ENCODE measurements around the gene LSM4.
"Not testable (repeated sequence)": the region's sequence is repeated elsewhere in the genome, so short reads cannot be mapped to it uniquely, and the experiment has no call there.

Gene LSM4

DNA sequence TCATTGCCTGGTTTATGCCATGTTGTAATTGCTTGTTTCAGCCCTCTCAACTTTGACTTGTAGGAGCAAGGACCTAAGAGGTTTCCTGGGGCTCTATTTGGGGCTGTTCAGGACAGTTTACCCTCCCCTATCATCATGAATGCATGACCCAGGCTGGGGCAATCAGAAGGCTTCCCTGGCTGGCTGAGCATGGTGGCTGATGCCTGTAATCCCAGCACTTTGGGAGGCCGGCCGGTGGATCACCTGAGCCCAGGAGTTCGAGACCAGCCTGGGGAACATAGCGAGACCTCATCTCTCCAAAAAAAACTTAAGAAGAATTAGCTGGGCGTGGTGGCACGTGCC lies 6.1 kb upstream of the LSM4 start:
- no peaks in the 10 kb centered on the region for H3K27me3 Mint-ChIP-seq
- ATAC-seq: no peak
- no peaks in the 10 kb centered on the region for H3K36me3 Mint-ChIP-seq (ENCODE audit: low read depth)
- no peak overlapping the region for H3K27ac Mint-ChIP-seq
- DNase-seq: no peak
- H3K4me3 Mint-ChIP-seq: peak overlapping the region; percentile 50
- H3K4me1 Mint-ChIP-seq: peaks cover 13% of the 10 kb centered on the region
- no peaks in the 10 kb centered on the region for H3K9me3 Mint-ChIP-seq

DNA sequence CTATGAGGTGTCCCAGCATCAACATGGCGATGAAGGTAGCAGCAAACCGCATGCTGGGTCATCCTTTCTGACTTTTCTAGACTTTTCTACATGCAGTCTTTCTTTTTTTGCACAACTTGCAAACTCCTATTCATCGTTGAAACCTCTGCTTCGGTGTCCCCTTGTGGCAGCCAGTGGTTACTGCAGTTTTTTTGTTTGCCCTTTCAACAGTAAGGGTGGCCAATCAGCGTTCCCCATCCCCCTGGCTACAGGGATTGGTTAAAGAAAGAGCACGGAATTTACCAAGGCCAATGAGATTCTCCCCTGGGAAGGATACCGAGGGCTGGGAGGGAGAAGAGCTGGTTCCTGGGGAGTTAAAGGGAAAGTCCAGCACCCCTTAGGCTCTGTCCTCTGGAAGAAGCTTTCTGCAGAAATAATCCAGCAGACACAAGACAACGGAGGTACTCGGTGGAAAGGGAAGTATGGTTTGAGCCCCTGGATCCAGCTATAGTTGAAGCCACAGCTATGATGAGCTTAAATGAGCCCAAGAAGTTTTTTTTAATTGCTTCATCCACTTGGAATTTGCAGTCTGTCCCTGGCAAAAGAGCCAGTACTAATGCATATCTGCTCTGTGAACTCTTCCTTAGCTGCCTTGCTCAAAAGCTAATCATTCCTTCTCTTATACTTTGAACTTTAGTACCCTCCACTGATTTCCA lies 5.6 kb upstream of the LSM4 start:
- ATAC-seq: peak; percentile 99
- peak; percentile 82 for DNase-seq
- Mint-ChIP-seq H3K4me1 (peaks cover 18% of the 10 kb centered on the region), H3K27ac (peak overlapping the region; percentile 81), H3K36me3 (ENCODE audit: low read depth) (no peaks in the 10 kb centered on the region), H3K4me3 (peak overlapping the region; percentile 50), H3K9me3 (no peaks in the 10 kb centered on the region), H3K27me3 (no peaks in the 10 kb centered on the region)

DNA sequence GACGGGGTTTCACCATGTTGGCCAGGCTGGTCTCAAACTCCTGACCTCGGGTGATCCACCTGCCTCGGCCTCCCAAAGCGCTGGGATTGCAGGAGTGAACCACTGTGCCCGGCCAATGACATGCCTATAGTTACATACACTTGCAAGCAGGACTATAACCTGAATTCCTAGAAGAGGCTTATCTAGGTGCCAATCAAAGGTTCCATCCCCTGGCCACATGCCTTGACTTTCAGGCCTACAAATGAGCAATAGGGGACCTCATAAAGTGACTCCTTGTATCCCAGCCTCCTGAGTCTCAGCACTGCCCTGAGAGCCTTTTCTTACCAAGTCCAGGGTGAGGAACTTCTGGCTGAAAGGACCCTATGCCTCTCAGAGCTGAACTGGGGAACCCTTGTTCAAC lies 3.9 kb upstream of the LSM4 start:
- no peak for ATAC-seq
- DNase-seq: no peak
- H3K36me3 Mint-ChIP-seq (ENCODE audit: low read depth): peaks cover 4% of the 10 kb centered on the region
- no peaks in the 10 kb centered on the region for H3K9me3 Mint-ChIP-seq
- no peaks in the 10 kb centered on the region for H3K27me3 Mint-ChIP-seq
- no peak overlapping the region for H3K27ac Mint-ChIP-seq
- H3K4me1 Mint-ChIP-seq: peaks cover 27% of the 10 kb centered on the region
- H3K4me3 Mint-ChIP-seq: no peak overlapping the region

DNA sequence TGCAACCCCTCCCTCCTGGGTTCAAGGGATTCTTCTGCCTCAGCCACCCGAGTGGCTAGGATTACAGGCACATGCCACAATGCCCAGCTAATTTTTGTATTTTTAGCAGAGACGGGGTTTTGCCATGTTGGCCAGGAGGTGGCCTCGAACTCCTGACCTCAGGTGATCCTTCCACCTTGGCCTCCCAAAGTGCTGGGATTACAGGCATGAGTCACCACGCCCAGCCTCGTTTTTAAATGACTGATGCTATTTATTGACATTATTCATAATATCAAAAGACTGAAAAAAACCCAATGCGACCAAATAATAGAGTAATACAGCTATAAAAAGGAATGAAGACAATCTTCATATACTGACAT lies 1.5 kb upstream of the LSM4 start:
- DNase-seq, H3K9me3 Mint-ChIP-seq, H3K27me3 Mint-ChIP-seq, ATAC-seq: not testable (repeated sequence)
- Mint-ChIP-seq H3K36me3 (ENCODE audit: low read depth) (peaks cover 28% of the 10 kb centered on the region), H3K4me3 (peak overlapping the region; percentile 89), H3K4me1 (peaks cover 50% of the 10 kb centered on the region), H3K27ac (peak overlapping the region; percentile 93)

DNA sequence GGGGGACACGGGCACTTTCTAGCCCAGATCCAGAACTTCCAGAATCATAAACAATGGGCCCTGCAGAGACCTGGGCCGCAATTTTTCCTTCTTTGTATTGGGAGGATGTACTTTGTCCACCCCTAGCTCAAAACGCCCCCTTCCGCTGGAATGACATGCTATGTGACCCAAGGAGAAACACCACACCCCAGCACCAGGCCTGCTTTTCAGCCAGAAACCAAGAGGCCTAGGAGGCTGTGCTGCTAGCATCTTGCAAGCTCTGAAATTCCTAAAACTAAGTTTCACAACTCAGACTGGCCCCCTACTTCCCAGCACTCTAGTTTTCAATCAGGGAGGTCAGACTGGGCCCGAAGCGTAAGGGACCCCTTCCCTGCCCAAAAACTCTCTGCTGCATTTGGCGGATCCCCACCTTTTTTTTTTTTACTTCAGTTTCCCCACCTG lies 538 bp downstream of the LSM4 start:
- Mint-ChIP-seq H3K36me3 (ENCODE audit: low read depth) (peaks cover 38% of the 10 kb centered on the region), H3K4me1 (peaks cover 63% of the 10 kb centered on the region), H3K9me3 (no peaks in the 10 kb centered on the region), H3K27ac (peak overlapping the region; percentile 93), H3K4me3 (peak overlapping the region; percentile 89), H3K27me3 (no peaks in the 10 kb centered on the region)
- DNase-seq (peak; percentile 59), ATAC-seq (no peak)

DNA sequence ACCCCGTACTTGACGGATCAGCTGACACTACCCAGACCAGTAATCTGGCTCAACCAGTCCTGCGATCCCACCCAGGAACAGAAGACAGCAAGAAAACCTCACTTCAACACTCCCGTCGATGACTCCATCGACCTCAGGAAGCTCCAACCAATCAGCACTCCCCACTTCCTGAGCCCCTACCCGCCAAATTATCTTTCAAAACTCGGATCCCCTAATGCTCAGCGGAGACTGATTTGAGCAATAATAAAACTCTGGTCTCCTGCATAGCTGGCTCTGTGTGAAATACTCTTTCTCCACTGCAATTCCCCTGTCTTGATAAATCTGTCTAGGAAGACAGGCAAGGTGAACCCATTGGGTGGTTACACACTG lies 1.2 kb downstream of the LSM4 start:
- peaks cover 64% of the 10 kb centered on the region for H3K4me1 Mint-ChIP-seq
- no peak for ATAC-seq
- H3K9me3 Mint-ChIP-seq: no peaks in the 10 kb centered on the region

DNA sequence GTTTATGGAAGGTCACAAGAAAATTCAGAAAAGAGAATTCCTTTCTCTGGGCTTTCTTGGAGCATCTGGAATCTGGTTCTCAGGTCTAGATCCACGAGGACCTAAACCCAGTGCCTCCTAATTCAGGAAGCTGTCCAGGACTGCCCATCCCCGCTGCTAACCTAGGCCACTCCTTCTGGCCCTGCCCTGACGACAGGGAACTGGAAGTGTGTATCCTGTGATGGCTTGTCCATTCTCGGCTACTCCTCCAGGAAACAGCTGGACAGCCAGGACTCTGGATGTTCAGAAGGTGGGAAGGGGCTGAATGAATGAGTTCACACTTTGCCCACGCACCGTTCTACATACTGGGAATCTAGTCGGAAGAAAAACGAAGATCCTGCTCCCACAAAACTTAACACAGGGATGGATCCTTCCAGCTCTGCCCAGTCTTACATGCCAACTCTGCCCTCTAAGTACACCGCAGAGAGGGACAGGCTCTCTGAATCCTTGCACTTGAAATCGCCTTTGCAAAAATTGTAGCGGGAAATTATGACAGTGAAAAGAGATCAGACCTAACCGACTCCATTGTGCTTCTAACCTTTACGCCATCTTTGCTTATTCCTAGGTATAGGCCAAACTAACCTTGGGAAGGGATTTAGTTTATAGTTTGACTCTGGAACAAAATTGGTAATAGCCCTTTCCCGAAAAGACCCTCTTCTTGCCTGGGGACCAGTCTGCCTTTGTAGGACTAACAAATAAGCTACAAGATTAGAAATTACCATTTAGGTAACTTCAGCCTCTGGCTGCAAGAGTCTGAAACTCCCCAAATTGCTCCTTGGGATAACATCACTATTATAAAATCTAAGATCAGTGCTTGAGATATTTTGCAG lies 1.8 kb downstream of the LSM4 start:
- H3K4me1 Mint-ChIP-seq: peaks cover 70% of the 10 kb centered on the region
- H3K36me3 Mint-ChIP-seq (ENCODE audit: low read depth): peaks cover 38% of the 10 kb centered on the region
- H3K4me3 Mint-ChIP-seq: peak overlapping the region; percentile 89

More for the DNA sequence above, 1.2 kb downstream of the LSM4 start:
- Mint-ChIP-seq H3K27me3 (no peaks in the 10 kb centered on the region), H3K27ac (peak overlapping the region; percentile 93), H3K36me3 (ENCODE audit: low read depth) (peaks cover 38% of the 10 kb centered on the region), H3K4me3 (peak overlapping the region; percentile 89)
- peak; percentile 40 for DNase-seq

DNA sequence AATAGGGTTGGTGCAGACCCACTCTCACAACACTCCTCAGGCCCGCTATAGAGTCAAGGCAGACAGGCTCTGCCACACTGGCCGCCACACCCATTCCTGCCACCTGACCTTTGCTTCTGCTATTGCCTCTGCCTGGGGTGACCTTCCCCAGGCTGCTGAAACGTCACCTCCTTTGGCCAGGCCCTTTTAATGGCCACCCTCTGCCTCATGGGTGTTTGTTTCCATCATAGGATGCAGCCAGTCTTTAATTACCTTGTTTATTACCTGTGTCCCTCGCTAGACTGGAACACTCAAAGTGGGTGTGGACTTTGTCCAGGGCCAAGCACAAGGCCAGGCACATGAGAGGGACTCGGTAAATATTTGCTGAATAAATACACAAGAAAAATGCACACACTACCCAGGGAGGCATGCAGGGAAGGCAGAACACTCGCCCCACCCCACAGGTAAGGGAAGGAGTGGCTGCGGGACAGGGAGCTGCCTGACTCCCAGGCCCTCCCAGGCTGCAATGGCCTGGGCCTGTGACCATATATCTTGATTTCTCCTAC lies 3.2 kb downstream of the LSM4 start:
- ATAC-seq: no peak
- no peaks in the 10 kb centered on the region for H3K9me3 Mint-ChIP-seq
- peak overlapping the region; percentile 93 for H3K27ac Mint-ChIP-seq
- peaks cover 48% of the 10 kb centered on the region for H3K36me3 Mint-ChIP-seq (ENCODE audit: low read depth)
- DNase-seq: no peak
- peaks cover 78% of the 10 kb centered on the region for H3K4me1 Mint-ChIP-seq
- H3K4me3 Mint-ChIP-seq: peak overlapping the region; percentile 89
- no peaks in the 10 kb centered on the region for H3K27me3 Mint-ChIP-seq

More for the DNA sequence above, 1.8 kb downstream of the LSM4 start:
- Mint-ChIP-seq H3K9me3 (no peaks in the 10 kb centered on the region), H3K27ac (peak overlapping the region; percentile 93), H3K27me3 (no peaks in the 10 kb centered on the region)
- no peak for DNase-seq
- no peak for ATAC-seq

DNA sequence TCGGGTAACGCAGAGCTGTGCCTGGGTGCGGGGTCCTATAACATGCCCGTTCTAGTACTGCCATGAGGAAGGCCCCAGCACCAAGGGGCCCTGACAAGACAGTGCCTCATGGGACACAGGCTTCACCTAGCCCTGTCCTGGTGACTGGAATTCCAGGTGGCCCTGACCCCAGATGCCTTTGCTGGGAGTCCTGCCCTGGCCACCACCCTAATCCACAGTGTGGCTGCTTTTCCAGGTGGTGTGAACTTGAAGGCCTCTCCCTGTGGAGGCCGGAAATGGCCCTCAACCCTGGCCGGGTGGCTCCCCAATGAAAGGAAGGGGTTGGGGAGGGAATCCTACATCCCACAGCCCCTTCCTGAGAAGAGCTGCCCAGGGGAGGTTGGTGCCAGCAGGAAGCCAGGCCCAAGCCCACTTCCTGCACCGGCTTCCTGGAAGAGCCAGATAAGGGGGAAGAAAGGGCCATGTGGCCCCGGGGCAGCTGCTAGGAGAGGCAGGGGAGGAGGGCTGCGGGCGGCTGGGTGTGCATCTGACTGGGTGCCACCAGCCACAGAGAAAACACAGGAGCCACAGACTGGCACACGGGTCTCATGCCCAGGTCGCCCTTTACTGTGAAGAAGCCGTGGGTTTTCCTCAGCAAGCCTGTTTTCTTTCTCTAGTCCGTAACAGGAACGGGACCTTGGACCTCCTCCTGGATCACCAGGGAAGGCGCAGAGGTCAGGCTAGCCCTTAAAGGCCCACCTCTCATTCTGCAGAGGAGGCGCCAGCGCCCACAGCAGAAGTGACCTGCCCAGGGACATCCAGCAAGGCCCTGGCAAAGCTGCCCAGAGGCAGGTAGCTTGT lies 4.7 kb downstream of the LSM4 start:
- Mint-ChIP-seq H3K4me3 (peak overlapping the region; percentile 89), H3K27ac (peak overlapping the region; percentile 88), H3K27me3 (no peaks in the 10 kb centered on the region), H3K36me3 (ENCODE audit: low read depth) (peaks cover 57% of the 10 kb centered on the region), H3K9me3 (no peaks in the 10 kb centered on the region), H3K4me1 (peaks cover 69% of the 10 kb centered on the region)
- peak; percentile 58 for DNase-seq
- peak; percentile 24 for ATAC-seq

DNA sequence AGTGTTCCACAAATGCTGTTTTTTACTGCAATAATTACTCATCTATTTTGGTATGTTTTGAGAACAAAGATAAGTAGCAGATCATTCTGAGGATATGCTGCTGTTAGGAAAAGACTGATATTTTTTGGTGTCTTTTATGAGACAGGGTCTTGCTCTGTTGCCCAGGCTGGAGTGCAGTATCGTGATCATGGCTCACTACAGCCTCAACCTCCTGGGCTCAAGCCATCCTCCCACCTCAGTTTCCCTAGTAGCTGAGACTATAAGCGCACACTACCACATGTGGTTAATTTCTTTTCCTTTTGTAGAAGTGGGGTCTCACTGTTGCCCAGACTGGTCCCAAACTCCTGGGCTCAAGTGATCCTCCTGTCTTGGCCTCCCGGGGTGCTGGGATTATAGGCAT lies 9.5 kb downstream of the LSM4 start:
- DNase-seq (no peak), ATAC-seq (no peak)
- no peak overlapping the region for H3K27ac Mint-ChIP-seq
- no peaks in the 10 kb centered on the region for H3K9me3 Mint-ChIP-seq
- H3K27me3 Mint-ChIP-seq: no peaks in the 10 kb centered on the region
- peaks cover 30% of the 10 kb centered on the region for H3K4me1 Mint-ChIP-seq
- H3K4me3 Mint-ChIP-seq: no peak overlapping the region
- peaks cover 36% of the 10 kb centered on the region for H3K36me3 Mint-ChIP-seq (ENCODE audit: low read depth)

DNA sequence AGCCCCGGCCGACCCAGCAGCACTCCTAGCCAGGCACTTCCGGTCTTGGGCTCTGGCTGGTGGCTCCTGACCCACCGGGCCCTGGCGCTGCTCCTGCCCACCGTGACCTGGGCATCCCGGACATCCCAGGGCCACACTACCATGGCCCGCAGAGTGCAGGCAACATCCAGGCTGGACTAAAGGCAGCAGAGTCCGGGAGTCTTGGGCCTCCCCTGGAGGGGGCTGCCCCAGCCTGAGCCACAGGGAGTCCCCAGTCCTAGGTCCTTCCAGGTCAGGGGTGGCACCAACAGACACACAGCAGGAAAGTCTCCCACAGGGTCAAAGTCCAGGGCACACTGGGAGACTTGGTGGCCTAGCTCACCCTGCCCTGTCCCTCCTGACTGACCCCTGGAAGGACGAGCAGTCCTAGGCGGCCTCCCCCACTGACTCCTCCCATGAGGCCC lies 10.8 kb downstream of the LSM4 start:
- Mint-ChIP-seq H3K36me3 (ENCODE audit: low read depth) (peaks cover 37% of the 10 kb centered on the region), H3K27ac (no peak overlapping the region), H3K4me3 (no peak overlapping the region), H3K27me3 (no peaks in the 10 kb centered on the region), H3K4me1 (peaks cover 28% of the 10 kb centered on the region), H3K9me3 (no peaks in the 10 kb centered on the region)
- DNase-seq: no peak
- no peak for ATAC-seq

DNA sequence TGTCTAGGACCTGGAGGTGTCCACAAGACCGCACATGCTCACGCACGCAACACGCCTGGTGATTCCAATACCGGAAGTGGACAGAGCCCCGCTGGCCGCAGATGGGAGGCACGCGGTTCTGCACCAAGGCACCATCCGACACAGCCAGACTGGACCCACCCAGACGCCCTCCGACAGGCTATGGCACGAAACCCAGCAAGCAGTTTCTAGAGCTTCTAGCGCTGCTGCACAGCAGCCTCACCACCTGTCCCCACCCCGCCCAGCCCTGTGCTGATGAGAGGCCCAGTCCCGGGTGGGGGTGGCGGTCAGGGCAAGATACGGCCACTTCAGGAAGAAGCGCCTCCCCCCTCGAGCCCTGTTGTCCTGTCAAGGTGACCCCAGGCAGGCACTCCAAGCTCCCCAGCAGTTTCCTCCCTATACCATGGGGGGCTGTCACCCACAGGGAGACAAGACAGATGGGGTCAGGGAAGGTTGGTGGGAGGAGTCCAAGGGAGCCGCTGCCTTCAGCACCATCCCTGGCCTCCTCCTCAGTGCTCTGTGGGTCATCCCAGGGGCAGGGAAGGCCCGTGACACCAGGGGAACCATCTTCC lies 11.3 kb downstream of the LSM4 start:
- peaks cover 42% of the 10 kb centered on the region for H3K36me3 Mint-ChIP-seq (ENCODE audit: low read depth)
- ATAC-seq (no peak), DNase-seq (no peak)
- H3K27ac Mint-ChIP-seq: no peak overlapping the region
- no peaks in the 10 kb centered on the region for H3K9me3 Mint-ChIP-seq
- H3K4me3 Mint-ChIP-seq: no peak overlapping the region
- H3K4me1 Mint-ChIP-seq: peaks cover 31% of the 10 kb centered on the region
- no peaks in the 10 kb centered on the region for H3K27me3 Mint-ChIP-seq

DNA sequence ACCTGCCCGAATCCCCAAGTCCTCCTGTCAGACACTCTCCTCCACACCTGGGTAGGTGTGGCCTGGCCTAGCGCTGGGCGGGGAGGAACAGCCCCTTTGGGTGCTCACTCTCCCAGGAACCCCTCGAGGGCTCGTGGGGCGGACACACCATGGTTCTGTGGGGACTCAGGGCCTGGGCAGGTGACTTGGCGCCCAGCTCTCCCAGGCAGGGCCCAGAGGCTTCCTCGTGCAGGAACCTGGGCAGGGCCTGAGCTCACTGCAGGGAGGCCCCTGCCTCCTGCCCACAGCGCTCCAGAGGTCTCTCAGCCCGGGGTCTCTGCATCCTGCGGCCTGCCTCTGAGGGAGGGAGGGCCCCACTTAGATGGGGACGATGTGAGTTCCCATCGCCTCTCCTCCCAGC lies 11.9 kb downstream of the LSM4 start:
- H3K4me3 Mint-ChIP-seq: no peak overlapping the region
- ATAC-seq (no peak), DNase-seq (no peak)
- no peak overlapping the region for H3K27ac Mint-ChIP-seq
- peaks cover 42% of the 10 kb centered on the region for H3K36me3 Mint-ChIP-seq (ENCODE audit: low read depth)
- H3K4me1 Mint-ChIP-seq: peaks cover 31% of the 10 kb centered on the region
- no peaks in the 10 kb centered on the region for H3K9me3 Mint-ChIP-seq
- no peaks in the 10 kb centered on the region for H3K27me3 Mint-ChIP-seq

Measured in activated naive CD8-positive, alpha-beta T cell treated with anti-CD3 and anti-CD28 coated beads, Interleukin-2, amount 50 U/mL, for 24 hours (primary cell).